HG03103 (cell line): Measurements from ENCODE around the gene JPH4.

Experiments used
- ATAC-seq: cut with Tn5 transposase; IDR thresholded peaks from one replicate; pipeline ENCODE4 v1.9.1; 2021; ENCODE audit warnings: low read depth; ENCODE audit not compliant: unreplicated experiment

Gene JPH4

DNA sequence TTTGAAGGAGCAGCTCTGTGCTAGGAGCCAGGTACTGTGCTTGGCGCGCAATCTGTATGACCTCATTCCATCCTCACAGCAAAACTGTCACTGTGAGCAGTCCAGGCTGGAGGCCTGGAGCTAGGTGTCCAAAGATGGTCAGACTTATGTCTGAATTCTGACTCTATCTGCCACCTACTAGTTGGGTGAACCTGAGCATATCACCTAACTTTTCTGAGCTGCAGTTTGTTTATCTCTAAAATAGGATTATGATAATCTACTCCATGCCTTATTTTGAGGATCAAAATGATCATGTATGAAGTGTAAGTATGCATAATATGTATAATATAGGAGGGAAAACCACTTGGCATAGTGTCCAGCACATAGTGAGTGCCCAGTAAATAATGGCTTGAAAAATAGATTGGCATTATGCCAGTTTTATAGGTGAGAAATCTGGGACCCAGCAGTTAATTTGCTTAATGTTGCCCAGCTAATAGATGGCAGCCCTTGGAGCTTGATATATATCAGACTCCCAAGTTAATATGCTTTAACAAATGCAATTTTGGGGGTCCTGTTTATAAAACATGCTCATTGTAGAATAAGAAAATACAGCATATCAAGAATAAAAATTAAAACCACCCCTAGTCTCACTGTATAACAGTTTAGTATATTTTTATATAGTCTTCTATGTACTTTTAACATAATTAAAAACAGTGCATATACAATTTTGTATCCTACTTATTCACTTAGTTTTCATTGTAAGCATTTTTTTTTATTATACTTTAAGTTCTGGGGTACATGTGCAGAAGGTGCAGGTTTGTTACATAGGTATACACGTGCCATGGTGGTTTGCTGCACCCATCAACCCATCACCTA, 4.5 kb upstream of the JPH4 start:
- ATAC-seq: no peak

GRCh38 chr14:23580948-23581281, 2.3 kb upstream of the JPH4 start:
- no peak for ATAC-seq

DNA sequence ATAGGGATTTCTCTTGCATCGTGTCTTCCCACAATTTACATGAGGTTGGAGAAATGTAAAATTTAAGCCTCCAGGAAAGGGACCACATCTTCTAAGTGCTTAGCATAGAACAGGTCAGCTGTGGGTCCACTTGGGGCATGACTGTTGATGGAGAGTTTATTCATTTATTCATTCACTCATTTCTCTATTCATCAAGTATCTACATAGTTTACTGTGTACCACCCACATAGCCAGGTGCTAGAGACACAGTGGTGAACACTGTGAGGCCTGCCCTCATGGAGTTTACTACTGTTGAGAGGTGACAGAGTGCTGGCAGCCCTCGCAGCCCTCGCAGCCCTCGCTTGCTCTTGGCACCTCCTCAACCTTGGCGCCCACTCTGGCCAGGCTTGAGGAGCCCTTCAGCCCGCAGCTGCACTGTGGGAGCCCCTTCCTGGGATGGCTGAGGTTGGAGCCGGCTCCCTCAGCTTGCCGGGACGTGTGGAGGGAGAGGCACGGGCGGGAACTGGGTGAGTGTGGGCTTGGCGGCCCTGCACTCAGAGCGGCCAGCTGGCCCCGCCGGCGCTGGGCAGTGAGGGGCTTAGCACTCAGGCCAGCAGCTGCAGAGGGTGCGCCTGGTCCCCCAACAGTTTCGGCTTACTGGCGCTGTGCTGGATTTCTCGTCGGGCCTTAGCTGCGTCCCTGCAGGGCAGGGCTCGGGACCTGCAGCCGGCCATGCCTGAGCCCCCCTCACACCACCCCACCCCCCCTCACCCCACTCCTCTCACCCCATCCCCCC, 1.7 kb upstream of the JPH4 start:
- no peak for ATAC-seq

GRCh38 chr14:23579739-23580138, 1.1 kb upstream of the JPH4 start:
- no peak for ATAC-seq

DNA sequence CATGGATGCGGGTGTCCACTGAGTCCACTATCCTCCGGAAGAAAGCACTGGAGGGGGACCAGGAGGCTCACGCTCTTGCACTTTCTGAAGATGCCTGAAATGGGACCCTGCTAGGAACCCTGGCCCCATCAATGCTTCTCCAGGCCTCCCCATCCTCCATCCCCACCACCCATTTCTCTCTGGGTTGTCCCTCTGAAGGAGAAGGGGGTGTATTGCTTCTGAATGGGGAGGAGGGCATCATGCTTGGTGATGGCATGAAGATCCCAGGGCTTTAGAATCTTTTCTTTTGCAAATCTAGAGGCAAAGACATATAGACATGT, 681 bp upstream of the JPH4 start:
- no peak for ATAC-seq

- ATAC-seq: no peak
These were observed 739 bp downstream of the JPH4 start for GRCh38 chr14:23577710-23578392.

GRCh38 chr14:23577004-23577681, 1.4 kb downstream of the JPH4 start:
- no peak for ATAC-seq

DNA sequence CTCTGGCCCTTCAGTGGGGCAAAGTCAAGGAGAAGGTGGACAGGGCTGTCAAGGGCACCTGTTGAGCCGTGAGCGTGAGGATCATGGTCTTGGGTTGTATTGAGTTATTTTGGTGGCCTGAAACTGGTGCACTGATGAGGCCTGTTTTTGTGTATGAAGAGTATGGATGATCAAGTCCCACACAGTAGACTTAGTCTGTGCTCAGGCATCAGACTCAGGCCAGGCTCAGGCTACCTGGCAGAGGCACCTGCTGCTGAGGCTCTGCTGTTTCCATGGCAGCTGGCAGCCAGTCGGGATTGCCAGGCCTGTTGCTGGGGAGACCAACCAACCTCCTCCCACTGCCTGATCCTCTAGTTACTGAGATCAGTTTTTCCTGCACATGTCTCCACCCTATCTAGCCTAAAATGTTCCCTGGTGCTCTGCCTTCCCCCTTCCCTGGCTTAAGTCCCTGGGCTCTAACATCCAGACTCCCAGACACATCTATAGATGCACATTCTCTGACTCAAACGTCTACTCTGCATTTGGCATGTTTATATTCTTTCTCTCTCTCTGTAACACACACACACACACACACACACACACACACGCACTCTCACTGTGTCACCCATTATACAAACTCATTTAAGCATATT, 5.1 kb downstream of the JPH4 start:
- no peak for ATAC-seq

- no peak for ATAC-seq
These were observed 5.8 kb downstream of the JPH4 start for GRCh38 chr14:23572836-23573235.

DNA sequence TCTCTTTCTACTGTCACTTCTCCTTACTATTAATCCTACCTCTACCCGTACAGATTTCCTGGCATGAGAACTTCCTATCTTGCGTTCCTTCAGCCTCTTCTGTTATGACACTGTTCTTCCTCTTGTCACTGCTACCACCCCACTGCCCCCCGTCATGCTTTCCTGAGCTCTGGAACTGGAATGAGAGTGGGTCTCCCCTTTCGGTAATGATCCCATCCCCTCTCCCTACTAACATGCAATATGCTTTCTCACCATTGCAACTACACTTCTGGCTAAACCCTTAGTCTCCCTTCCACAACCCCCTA, 6.1 kb downstream of the JPH4 start:
- ATAC-seq: no peak

DNA sequence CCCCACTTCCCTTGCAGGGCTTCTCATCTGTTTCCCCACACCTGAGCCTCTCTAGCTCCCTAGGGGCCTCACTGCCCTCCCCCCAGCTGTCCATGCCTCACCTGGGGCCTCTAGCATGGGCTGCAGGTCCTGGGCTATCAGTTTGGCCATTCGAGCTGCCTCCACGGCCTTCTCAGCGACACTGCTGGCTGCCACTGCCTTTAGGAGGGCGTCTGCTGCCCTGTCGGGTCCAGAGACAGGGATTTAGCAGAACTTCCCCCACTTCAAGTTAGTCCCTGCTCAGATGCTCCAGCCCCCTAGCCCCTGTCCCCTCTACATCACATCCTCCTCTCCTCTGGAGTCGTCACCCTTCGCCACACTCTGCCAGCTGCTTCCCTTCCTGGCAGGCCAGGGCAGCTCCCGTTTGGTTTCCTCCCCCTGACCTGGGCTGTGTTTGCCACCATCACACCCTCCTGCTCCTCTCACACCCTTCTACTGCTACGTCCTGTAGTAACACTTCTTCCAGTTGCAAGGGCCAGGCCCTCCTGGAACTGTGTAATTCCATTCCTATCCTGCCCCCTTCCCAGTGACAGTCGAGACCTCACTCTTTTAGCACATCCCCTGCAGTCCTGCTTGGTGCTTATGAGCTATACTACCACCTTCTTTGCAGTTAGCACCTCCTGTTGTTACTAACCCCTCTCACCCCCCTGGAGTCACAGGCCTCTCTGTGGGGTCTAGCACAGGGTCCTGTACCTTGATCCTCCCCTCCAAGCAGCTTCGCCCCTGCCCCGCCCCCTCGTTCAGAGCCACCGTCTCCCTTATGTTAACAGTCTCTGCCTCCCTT, 6.7 kb downstream of the JPH4 start:
- ATAC-seq: no peak

DNA sequence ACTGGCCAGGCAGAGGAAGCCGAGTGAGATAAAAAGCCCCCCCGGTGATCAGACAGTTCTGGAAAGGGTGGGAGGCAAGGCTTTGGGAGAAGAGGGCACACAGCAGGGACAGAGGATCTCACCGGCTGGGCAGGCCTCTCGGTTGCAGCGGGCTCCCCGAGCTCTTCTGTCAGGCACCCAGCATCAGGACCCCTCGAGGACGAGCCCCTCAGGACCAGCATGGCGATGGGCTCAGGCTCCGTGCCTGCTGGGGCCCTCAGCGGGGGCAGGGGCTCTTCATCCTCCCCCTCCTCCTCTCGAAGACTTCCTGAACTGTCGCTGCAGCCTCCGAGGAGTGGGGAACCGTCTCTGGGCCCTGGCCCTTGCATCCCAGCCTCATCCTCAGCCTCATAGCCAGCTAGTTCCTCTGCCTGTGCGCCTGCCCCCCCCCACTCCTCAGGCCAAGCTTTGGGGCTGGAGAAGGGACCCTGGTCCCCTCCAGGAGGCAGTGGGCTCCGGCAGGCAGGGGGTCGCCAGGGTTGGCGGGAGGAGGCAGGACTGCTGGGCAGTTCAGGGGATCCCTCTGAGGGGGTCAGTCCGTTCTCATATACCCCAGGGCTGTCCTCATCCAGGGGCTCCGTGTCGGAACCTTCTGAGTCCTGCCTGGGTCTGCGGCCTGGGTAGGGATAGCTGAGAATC, 7.6 kb downstream of the JPH4 start:
- no peak for ATAC-seq

DNA sequence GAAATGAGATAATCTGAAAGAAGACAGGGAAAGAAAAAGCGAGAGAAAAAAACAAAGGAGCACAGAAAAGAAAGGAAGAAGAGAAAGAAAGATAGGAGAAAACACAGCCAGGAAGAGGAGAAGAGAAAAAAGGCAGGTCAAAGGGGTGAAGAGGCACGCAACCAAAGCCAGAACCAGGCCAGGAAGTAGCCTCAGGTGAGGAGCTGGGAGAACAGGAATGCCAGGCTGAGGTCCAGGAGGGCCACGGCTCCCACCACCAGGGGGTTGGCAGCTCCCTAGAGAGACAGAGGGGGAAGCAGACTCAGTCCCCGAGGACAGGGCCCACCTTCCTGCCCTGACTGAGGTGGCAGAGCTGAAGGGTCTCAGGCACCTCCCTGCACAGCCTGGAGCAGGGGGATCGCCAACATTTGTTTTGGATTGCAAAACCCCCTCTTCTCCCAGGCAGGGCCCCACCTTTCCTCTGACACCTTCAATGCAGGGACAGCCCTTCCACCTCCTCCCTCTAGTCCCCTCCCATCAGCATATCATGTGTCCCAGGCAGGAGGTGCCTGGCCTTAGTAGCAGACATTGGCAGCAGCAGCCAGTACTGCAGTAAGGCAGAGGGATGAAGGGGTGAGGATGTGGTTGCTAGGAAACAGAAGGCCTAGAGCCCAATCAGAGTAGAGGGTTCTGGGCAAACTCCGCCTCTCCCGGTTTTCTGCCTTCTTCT, 9.0 kb downstream of the JPH4 start:
- no peak for ATAC-seq

- no peak for ATAC-seq
These were observed 9.8 kb downstream of the JPH4 start for GRCh38 chr14:23568600-23569331.

- ATAC-seq: no peak
These were observed 10.5 kb downstream of the JPH4 start for GRCh38 chr14:23568021-23568599.

DNA sequence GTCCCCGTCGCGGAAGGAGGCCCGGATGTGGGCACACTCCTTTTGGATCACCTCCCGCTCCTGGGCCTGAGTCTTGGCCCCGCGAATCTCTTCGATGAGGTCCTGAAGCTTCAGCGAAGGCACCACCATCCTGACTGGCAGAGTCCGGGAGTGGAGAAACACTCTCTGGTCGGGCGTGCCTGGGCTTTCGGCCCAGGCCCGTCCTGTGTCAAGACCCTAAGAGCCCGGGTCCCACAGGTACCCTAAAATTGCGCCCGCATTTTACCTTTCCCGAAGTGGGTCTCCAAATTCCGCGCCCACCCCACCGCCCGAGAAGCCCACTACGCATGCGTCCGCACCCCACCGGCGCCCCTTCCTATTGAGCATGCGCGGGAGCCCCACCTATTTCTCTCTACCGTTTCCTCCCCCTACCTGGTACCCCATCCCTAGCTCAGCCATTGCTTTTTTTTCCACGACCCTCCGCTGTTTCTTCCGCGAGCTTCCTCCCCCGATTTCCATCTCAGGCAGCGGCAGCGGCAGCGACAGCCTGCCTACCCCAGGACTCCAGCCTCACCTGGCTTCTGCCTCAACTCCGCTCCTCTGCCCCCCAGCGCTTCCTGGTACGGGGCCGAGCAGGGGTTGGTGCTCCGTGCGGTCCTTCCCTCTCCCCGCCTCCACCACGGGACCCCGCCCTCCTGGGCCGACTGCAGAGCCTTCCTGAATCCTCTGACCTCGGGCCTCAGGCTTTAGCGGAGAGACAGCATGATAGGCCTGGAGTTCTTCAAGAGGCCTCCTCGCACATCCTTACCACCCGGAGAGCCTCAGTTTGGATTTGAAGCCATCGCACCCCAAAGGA, 11.2 kb downstream of the JPH4 start, which contains the start of gene AP1G2:
TSS of gene AP1G2 (minus strand) at position 606 of the 835 bp plus-strand sequence. CDS start at position 129, 477 bp downstream.
- ATAC-seq: peak; percentile 83

GRCh38 chr14:23566778-23567185, 11.8 kb downstream of the JPH4 start:
- no peak for ATAC-seq
